Dedifferentiated amniotic fluid mesenchymal stem cell (primary cell): Measurements from ENCODE around the gene CPA5.
"Not testable (repeated sequence)": the region's sequence is repeated elsewhere in the genome, so short reads cannot be mapped to it uniquely, and the experiment has no call there.

Source experiments
- DNase-seq: peaks from one replicate; pipeline ENCODE4 v3.0.0-alpha.2; 2016; ENCODE audit errors: extremely low spot score

The CPA5 gene

GRCh38 chr7:130344271-130344866, at the start of gene CPA5:
Gene CPA5 (plus strand): TSS chr7:130344816. CDS start chr7:130346486, 1,670 bp downstream.
- DNase-seq, result no peak

- DNase-seq, result no peak
These were observed 48.2 kb upstream of the CPA5 start for GRCh38 chr7:130296221-130296951.

GRCh38 chr7:130297628-130298543, 46.7 kb upstream of the CPA5 start:
- DNase-seq, result no peak

- DNase-seq, result no peak
These were observed 45.9 kb upstream of the CPA5 start for GRCh38 chr7:130298544-130299326.

GRCh38 chr7:130299866-130300265, 44.8 kb upstream of the CPA5 start:
- no peak for DNase-seq

GRCh38 chr7:130301501-130302020, 43.1 kb upstream of the CPA5 start:
- DNase-seq, result no peak

- DNase-seq, result no peak
These were observed 42.0 kb upstream of the CPA5 start for GRCh38 chr7:130302649-130303048.

GRCh38 chr7:130303127-130303526, 41.5 kb upstream of the CPA5 start:
- DNase-seq, result no peak

GRCh38 chr7:130303551-130303950, 41.1 kb upstream of the CPA5 start:
- DNase-seq, result no peak

- no peak for DNase-seq
These were observed 40.6 kb upstream of the CPA5 start for GRCh38 chr7:130303982-130304381.

GRCh38 chr7:130304878-130305277, 39.7 kb upstream of the CPA5 start:
- DNase-seq, result no peak

- DNase-seq, result no peak
These were observed 39.1 kb upstream of the CPA5 start for GRCh38 chr7:130305433-130306042.

- no peak for DNase-seq
These were observed 34.6 kb upstream of the CPA5 start for GRCh38 chr7:130309986-130310385.

GRCh38 chr7:130314305-130314704, 30.3 kb upstream of the CPA5 start:
- DNase-seq, result no peak

- no peak for DNase-seq
These were observed 25.1 kb upstream of the CPA5 start for GRCh38 chr7:130319541-130319940.

- DNase-seq, result not testable (repeated sequence)
These were observed 22.9 kb upstream of the CPA5 start for GRCh38 chr7:130321542-130322229.

- DNase-seq, result no peak
These were observed 22.0 kb upstream of the CPA5 start for GRCh38 chr7:130322615-130323014.

GRCh38 chr7:130324306-130324943, 20.2 kb upstream of the CPA5 start:
- DNase-seq, result no peak

GRCh38 chr7:130329681-130330080, 14.9 kb upstream of the CPA5 start:
- no peak for DNase-seq
